ENCODE results near the gene CLDN34. TPM values are rescaled to one million over a fixed set of nuclear protein-coding genes. Genes with fewer than 3 reads are reported as not detected.

The CLDN34 gene
- total RNA-seq, 2 experiments from 2014 or later = not detected

GRCh38 chrX:9988762-9989161 lies 21.6 kb downstream of the CLDN34 start:
- CTCF ChIA-PET = interaction anchor here (1.0 to 1.2 kb wide), 2 partner anchors 131 to 202 kb away, joined by 3 read pairs; no protein-coding TSS in a partner anchor
- Mint-ChIP-seq H3K27ac (no peak overlapping the region), H3K36me3 (ENCODE audit: low read depth) (no peaks in the 10 kb centered on the region), H3K9me3 (ENCODE audit: insufficient read depth) (no peaks in the 10 kb centered on the region), H3K4me3 (no peak overlapping the region), H3K27me3 (ENCODE audit: low read depth) (peaks cover 6% of the 10 kb centered on the region), H3K4me1 (ENCODE audit: low read depth) (no peaks in the 10 kb centered on the region)
- ATAC-seq = no peak
- POLR2A ChIA-PET = no interaction called here
- no peak for DNase-seq

GRCh38 chrX:9992061-9992460 lies 24.9 kb downstream of the CLDN34 start:
- H3K4me3 Mint-ChIP-seq = no peak overlapping the region

GRCh38 chrX:9992724-9993123 lies 25.6 kb downstream of the CLDN34 start:
- ATAC-seq (no peak), DNase-seq (no peak)
- Mint-ChIP-seq H3K36me3 (ENCODE audit: low read depth) (no peaks in the 10 kb centered on the region), H3K27ac (no peak overlapping the region), H3K4me3 (no peak overlapping the region), H3K9me3 (ENCODE audit: insufficient read depth) (no peaks in the 10 kb centered on the region), H3K4me1 (ENCODE audit: low read depth) (no peaks in the 10 kb centered on the region), H3K27me3 (ENCODE audit: low read depth) (peaks cover under 1% of the 10 kb centered on the region)
- ChIA-PET POLR2A (no interaction called here), CTCF (interaction anchor here (0.7 to 1.8 kb wide), 2 partner anchors 127 kb away, joined by 3 to 10 read pairs; no protein-coding TSS in a partner anchor)

More at GRCh38 chrX:9992061-9992460, 24.9 kb downstream of the CLDN34 start:
- no peaks in the 10 kb centered on the region for H3K4me1 Mint-ChIP-seq (ENCODE audit: low read depth)
- H3K27ac Mint-ChIP-seq = no peak overlapping the region
- ChIA-PET POLR2A (no interaction called here), CTCF (interaction anchor here (1.8 kb wide), 1 partner anchor 128 kb away, joined by 10 read pairs; no protein-coding TSS in a partner anchor)
- no peaks in the 10 kb centered on the region for H3K36me3 Mint-ChIP-seq (ENCODE audit: low read depth)
- ATAC-seq (no peak), DNase-seq (no peak)
- H3K9me3 Mint-ChIP-seq (ENCODE audit: insufficient read depth) = no peaks in the 10 kb centered on the region
- peaks cover 3% of the 10 kb centered on the region for H3K27me3 Mint-ChIP-seq (ENCODE audit: low read depth)

- no peaks in the 10 kb centered on the region for H3K36me3 Mint-ChIP-seq (ENCODE audit: low read depth)
- DNase-seq (peak; percentile 77), ATAC-seq (peak; percentile 82)
- no peak overlapping the region for H3K4me3 Mint-ChIP-seq
- H3K9me3 Mint-ChIP-seq (ENCODE audit: insufficient read depth) = no peaks in the 10 kb centered on the region
- H3K4me1 Mint-ChIP-seq (ENCODE audit: low read depth) = no peaks in the 10 kb centered on the region
- H3K27me3 Mint-ChIP-seq (ENCODE audit: low read depth) = no peaks in the 10 kb centered on the region
- no peak overlapping the region for H3K27ac Mint-ChIP-seq
- CTCF ChIA-PET = interaction anchor here (1.0 to 7.3 kb wide), 3 partner anchors 16 to 123 kb away, joined by 3 to 70 read pairs (median 49); no protein-coding TSS in a partner anchor
- POLR2A ChIA-PET = no interaction called here
Observed at GRCh38 chrX:9995855-9996339, 28.7 kb downstream of the CLDN34 start.

GRCh38 chrX:9997041-9997440 lies 29.9 kb downstream of the CLDN34 start:
- DNase-seq (no peak), ATAC-seq (no peak)
- H3K27me3 Mint-ChIP-seq (ENCODE audit: low read depth) = no peaks in the 10 kb centered on the region
- H3K4me1 Mint-ChIP-seq (ENCODE audit: low read depth) = no peaks in the 10 kb centered on the region
- H3K4me3 Mint-ChIP-seq = no peak overlapping the region
- no peaks in the 10 kb centered on the region for H3K36me3 Mint-ChIP-seq (ENCODE audit: low read depth)
- ChIA-PET CTCF (interaction anchor here (1.0 to 7.3 kb wide), 10 partner anchors 12 to 122 kb away, joined by 3 to 70 read pairs (median 4); no protein-coding TSS in a partner anchor), POLR2A (interaction anchor here (1.1 kb wide), 1 partner anchor 15 kb away, joined by 3 read pairs; no protein-coding TSS in a partner anchor)
- no peaks in the 10 kb centered on the region for H3K9me3 Mint-ChIP-seq (ENCODE audit: insufficient read depth)
- H3K27ac Mint-ChIP-seq = no peak overlapping the region

GRCh38 chrX:9997524-9997923 lies 30.4 kb downstream of the CLDN34 start:
- POLR2A ChIA-PET = interaction anchor here (1.1 to 1.3 kb wide), 2 partner anchors 14 to 113 kb away, joined by 3 to 6 read pairs; no protein-coding TSS in a partner anchor

GRCh38 chrX:10001496-10001895 lies 34.3 kb downstream of the CLDN34 start:
- H3K27ac Mint-ChIP-seq = no peak overlapping the region
- ATAC-seq (no peak), DNase-seq (no peak)
- H3K27me3 Mint-ChIP-seq (ENCODE audit: low read depth) = no peaks in the 10 kb centered on the region
- CTCF ChIA-PET = interaction anchor here (7.3 kb wide), 1 partner anchor 117 kb away, joined by 70 read pairs; no protein-coding TSS in a partner anchor
- no peak overlapping the region for H3K4me3 Mint-ChIP-seq
- no peaks in the 10 kb centered on the region for H3K36me3 Mint-ChIP-seq (ENCODE audit: low read depth)
- POLR2A ChIA-PET = interaction anchor here (1.6 kb wide), 1 partner anchor 113 kb away, joined by 3 read pairs; no protein-coding TSS in a partner anchor
- no peaks in the 10 kb centered on the region for H3K9me3 Mint-ChIP-seq (ENCODE audit: insufficient read depth)
- H3K4me1 Mint-ChIP-seq (ENCODE audit: low read depth) = peaks cover 7% of the 10 kb centered on the region

More at GRCh38 chrX:9997524-9997923, 30.4 kb downstream of the CLDN34 start:
- Mint-ChIP-seq H3K27ac (no peak overlapping the region), H3K9me3 (ENCODE audit: insufficient read depth) (no peaks in the 10 kb centered on the region), H3K4me1 (ENCODE audit: low read depth) (no peaks in the 10 kb centered on the region), H3K36me3 (ENCODE audit: low read depth) (no peaks in the 10 kb centered on the region), H3K27me3 (ENCODE audit: low read depth) (no peaks in the 10 kb centered on the region), H3K4me3 (no peak overlapping the region)
- DNase-seq (peak; percentile 45), ATAC-seq (peak; percentile 74)
- CTCF ChIA-PET = interaction anchor here (0.6 to 7.3 kb wide), 11 partner anchors 12 to 121 kb away, joined by 3 to 70 read pairs (median 4); no protein-coding TSS in a partner anchor

- H3K9me3 Mint-ChIP-seq (ENCODE audit: insufficient read depth) = no peaks in the 10 kb centered on the region
- H3K36me3 Mint-ChIP-seq (ENCODE audit: low read depth) = no peaks in the 10 kb centered on the region
- peaks cover 2% of the 10 kb centered on the region for H3K27me3 Mint-ChIP-seq (ENCODE audit: low read depth)
- DNase-seq (no peak), ATAC-seq (no peak)
- H3K4me1 Mint-ChIP-seq (ENCODE audit: low read depth) = peaks cover 10% of the 10 kb centered on the region
- no peak overlapping the region for H3K4me3 Mint-ChIP-seq
- ChIA-PET CTCF (interaction anchor here (1.6 to 3.2 kb wide), 2 partner anchors 8 to 113 kb away, joined by 6 to 26 read pairs; no protein-coding TSS in a partner anchor), POLR2A (no interaction called here)
- H3K27ac Mint-ChIP-seq = no peak overlapping the region
Observed at GRCh38 chrX:10004832-10005475, 37.8 kb downstream of the CLDN34 start.

GRCh38 chrX:10006086-10006485 lies 38.9 kb downstream of the CLDN34 start:
- Mint-ChIP-seq H3K4me3 (no peak overlapping the region), H3K4me1 (ENCODE audit: low read depth) (peaks cover 15% of the 10 kb centered on the region), H3K27me3 (ENCODE audit: low read depth) (peaks cover 2% of the 10 kb centered on the region), H3K27ac (no peak overlapping the region), H3K9me3 (ENCODE audit: insufficient read depth) (no peaks in the 10 kb centered on the region), H3K36me3 (ENCODE audit: low read depth) (no peaks in the 10 kb centered on the region)
- ChIA-PET CTCF (no interaction called here), POLR2A (no interaction called here)
- DNase-seq (no peak), ATAC-seq (no peak)

- H3K27ac Mint-ChIP-seq = no peak overlapping the region
- H3K9me3 Mint-ChIP-seq (ENCODE audit: insufficient read depth) = no peaks in the 10 kb centered on the region
- H3K27me3 Mint-ChIP-seq (ENCODE audit: low read depth) = peaks cover 2% of the 10 kb centered on the region
- no peaks in the 10 kb centered on the region for H3K36me3 Mint-ChIP-seq (ENCODE audit: low read depth)
- ATAC-seq = no peak
- H3K4me3 Mint-ChIP-seq = no peak overlapping the region
- ChIA-PET POLR2A (no interaction called here), CTCF (no interaction called here)
- H3K4me1 Mint-ChIP-seq (ENCODE audit: low read depth) = peaks cover 22% of the 10 kb centered on the region
- no peak for DNase-seq
Observed at GRCh38 chrX:10006770-10007169, 39.6 kb downstream of the CLDN34 start.

GRCh38 chrX:10007621-10008020 lies 40.5 kb downstream of the CLDN34 start:
- Mint-ChIP-seq H3K36me3 (ENCODE audit: low read depth) (no peaks in the 10 kb centered on the region), H3K27me3 (ENCODE audit: low read depth) (peaks cover 2% of the 10 kb centered on the region), H3K9me3 (ENCODE audit: insufficient read depth) (no peaks in the 10 kb centered on the region), H3K4me1 (ENCODE audit: low read depth) (peaks cover 27% of the 10 kb centered on the region), H3K4me3 (no peak overlapping the region), H3K27ac (no peak overlapping the region)
- ATAC-seq (no peak), DNase-seq (no peak)
- POLR2A ChIA-PET = no interaction called here
- CTCF ChIA-PET = no interaction called here

- no peaks in the 10 kb centered on the region for H3K36me3 Mint-ChIP-seq (ENCODE audit: low read depth)
- no peak for ATAC-seq
- ChIA-PET CTCF (interaction anchor here (0.9 kb wide), 1 partner anchor 12 kb away, joined by 3 read pairs; no protein-coding TSS in a partner anchor), POLR2A (no interaction called here)
- no peak overlapping the region for H3K4me3 Mint-ChIP-seq
- no peak overlapping the region for H3K27ac Mint-ChIP-seq
- H3K27me3 Mint-ChIP-seq (ENCODE audit: low read depth) = peaks cover 7% of the 10 kb centered on the region
- no peaks in the 10 kb centered on the region for H3K9me3 Mint-ChIP-seq (ENCODE audit: insufficient read depth)
- H3K4me1 Mint-ChIP-seq (ENCODE audit: low read depth) = peaks cover 31% of the 10 kb centered on the region
- DNase-seq = no peak
Observed at GRCh38 chrX:10008483-10009056, 41.4 kb downstream of the CLDN34 start.
